Endothelial cell of umbilical vein (primary cell): Measurements from ENCODE around the gene SLC38A10. TPM values are rescaled to one million over a fixed set of nuclear protein-coding genes. Genes with fewer than 3 reads are reported as not detected.

Experiments
- BruUV-seq: library from RNA; stranded (reverse); fragments of 400-500 nt; replicated peaks from 2 replicates; lab custom pipeline; 2021; lab: Mats Ljungman, UMichigan
- CTCF ChIA-PET: fragments of 300-600, 350-600 bp; sonication (Branson Sonifier 250); formaldehyde crosslinking; loops from one replicate; lab custom pipeline; 2021; ENCODE audit warnings: antibody characterized with exemption, inconsistent platforms; lab: Charles Lee
- POLR2A ChIA-PET: fragments of 300-600, 350-600 bp; sonication (Branson Sonifier 250); formaldehyde crosslinking; loops from one replicate; lab custom pipeline; 2021; ENCODE audit warnings: antibody characterized with exemption, inconsistent platforms; lab: Charles Lee
- DNase-seq: peaks from one replicate; pipeline ENCODE4 v3.0.0-alpha.2; 2011; ENCODE audit warnings: low read depth, low spot score
- FAIRE-seq: peaks from 2 replicates; lab custom pipeline; 2011; peaks lifted over from hg19 to GRCh38; lab: Jason Lieb, UNC
- H2AFZ ChIP-seq: 2 replicates; pipeline ENCODE4 v1.6.0; 2012; ENCODE audit warnings: low read depth, low read length, control low read depth, inconsistent platforms
- H3K27ac ChIP-seq: 2 replicates; pipeline ENCODE4 v1.5.1; 2011; ENCODE audit warnings: low read depth, mild to moderate bottlenecking, control low read depth, low read length, moderate library complexity; ENCODE audit not compliant: insufficient read depth
- H3K27me3 ChIP-seq, 2 experiments: 2 replicates each; pipeline versions ENCODE4 v1.6.0 to v1.6.1; 2011; ENCODE audit warnings: low read length in 2 of 2, mixed read lengths in 1 of 2; ENCODE audit not compliant: control insufficient read depth in 2 of 2, insufficient read depth in 2 of 2
- H3K36me3 ChIP-seq, 2 experiments: 2 replicates in 1 of 2; 3 replicates in 1 of 2; pipeline ENCODE4 v1.5.1; 2011; ENCODE audit warnings: low read length in 2 of 2, mild to moderate bottlenecking in 1 of 2, moderate library complexity in 1 of 2; ENCODE audit not compliant: control insufficient read depth in 2 of 2, insufficient read depth in 2 of 2; ENCODE audit errors: extremely low read depth in 1 of 2
- H3K4me1 ChIP-seq: 3 replicates; pipeline ENCODE4 v1.5.1; 2011; ENCODE audit warnings: mild to moderate bottlenecking, low read length; ENCODE audit not compliant: control insufficient read depth, insufficient read depth; ENCODE audit errors: extremely low read depth
- H3K4me2 ChIP-seq: 2 replicates; pipeline ENCODE4 v1.6.1; 2011; ENCODE audit warnings: low read length, control low read depth, mixed read lengths; ENCODE audit not compliant: insufficient read depth
- H3K4me3 ChIP-seq, 3 experiments: fragments of 200-600 bp in 1 of 3; sonication (generic), shearing (Covaris generic) in 1 of 3; replicated peaks in 1 of 3; 2 replicates each; pipeline ENCODE4 v1.5.1; 2011 to 2016; ENCODE audit warnings: control low read depth in 3 of 3, low read length in 3 of 3, mild to moderate bottlenecking in 2 of 3, inconsistent platforms in 1 of 3, low read depth in 1 of 3, moderate library complexity in 1 of 3; ENCODE audit not compliant: insufficient read depth in 1 of 3
- H3K79me2 ChIP-seq: 2 replicates; pipeline ENCODE4 v1.6.0; 2012; ENCODE audit warnings: low read length, inconsistent platforms; ENCODE audit not compliant: control insufficient read depth, insufficient read depth
- H3K9ac ChIP-seq: replicated peaks from 2 replicates; pipeline ENCODE3; 2011; ENCODE audit warnings: low read length, control low read depth; ENCODE audit not compliant: insufficient read depth; ENCODE audit errors: extremely low read depth
- H3K9me1 ChIP-seq: replicated peaks from 3 replicates; pipeline ENCODE4 v1.6.0; 2011; ENCODE audit warnings: mild to moderate bottlenecking, low read length; ENCODE audit not compliant: control insufficient read depth, insufficient read depth; ENCODE audit errors: extremely low read depth
- H3K9me3 ChIP-seq: replicated peaks from 2 replicates; pipeline ENCODE4 v1.5.1; 2012; ENCODE audit warnings: low read length, inconsistent platforms; ENCODE audit not compliant: control insufficient read depth, insufficient read depth
- H4K20me1 ChIP-seq: replicated peaks from 2 replicates; pipeline ENCODE3; 2011; ENCODE audit warnings: mild to moderate bottlenecking, low read length; ENCODE audit not compliant: control insufficient read depth, insufficient read depth; ENCODE audit errors: extremely low read depth
- EZH2 ChIP-seq: IDR thresholded peaks from 2 replicates; pipeline ENCODE4 v1.6.1; 2012; ENCODE audit warnings: borderline replicate concordance, low read depth, mild to moderate bottlenecking, moderate library complexity, low read length, inconsistent platforms; ENCODE audit not compliant: severe bottlenecking
- FOS ChIP-seq: IDR thresholded peaks from 2 replicates; pipeline ENCODE4 v1.6.1; 2011; ENCODE audit warnings: mild to moderate bottlenecking, low read length, moderate library complexity, borderline replicate concordance; ENCODE audit not compliant: insufficient read depth
- GATA2 ChIP-seq: IDR thresholded peaks from 2 replicates; pipeline ENCODE4 v1.7.0; 2011; ENCODE audit warnings: low read depth, mild to moderate bottlenecking, moderate library complexity, mixed read lengths, low read length; ENCODE audit not compliant: insufficient read length, insufficient read depth
- MYC ChIP-seq: IDR thresholded peaks from one replicate; pipeline ENCODE4 v1.6.1; 2011; ENCODE audit warnings: mild to moderate bottlenecking, low read depth, low read length
- dilution Hi-C: fragments of 300-500 bp; cut with MboI; formaldehyde crosslinking; loops from one replicate; pipeline ENCODE4 v1.15.0; 2019; ENCODE audit warnings: low sequenced_read_pairs; ENCODE audit not compliant: extremely low pct_ligation_motif_present
- intact Hi-C: fragments of 100-400 bp; cut with micrococcal nuclease; formaldehyde crosslinking; loops from one replicate; pipeline ENCODE4 v1.10.0; 2022
- polyA plus RNA-seq, 4 experiments: library from polyadenylated mRNA; depleted of rRNA in 3 of 4; stranded (reverse) in 3 of 4; unstranded in 1 of 4; fragments of >200 nt; gene quantifications; 2 replicates each; pipeline versions ENCODE4 v1.2.1 to v1.2.3, GENCODE V29; 2011 to 2012; ENCODE audit warnings: missing spikeins in 1 of 4
- total RNA-seq: library from RNA; stranded (reverse); gene quantifications from 2 replicates; pipeline ENCODE4 v1.2.3, GENCODE V29; 2021
- TF ChIP-seq, protein P1 (sequence below): IDR thresholded peaks from 2 replicates; pipeline ENCODE4 v1.6.1; 2011; ENCODE audit not compliant: insufficient read depth, insufficient read length
- TF ChIP-seq, protein P2 (sequence below), 2 donors: IDR thresholded peaks; 1 replicate in 1 of 2; 2 replicates in 1 of 2; pipeline ENCODE4 v1.5.1; 2011; ENCODE audit warnings: low read length in 2 of 2, mild to moderate bottlenecking in 2 of 2, moderate library complexity in 2 of 2, control low read depth in 1 of 2, inconsistent platforms in 1 of 2, low read depth in 1 of 2; ENCODE audit not compliant: insufficient read depth in 1 of 2; ENCODE audit errors: extremely low read depth in 1 of 2

SLC38A10 gene
- total and polyA plus RNA-seq, 2 donors (not counting 3 experiments of a cell fraction or from before 2014, with no cell fraction given) = 72.7 to 113 TPM

DNA sequence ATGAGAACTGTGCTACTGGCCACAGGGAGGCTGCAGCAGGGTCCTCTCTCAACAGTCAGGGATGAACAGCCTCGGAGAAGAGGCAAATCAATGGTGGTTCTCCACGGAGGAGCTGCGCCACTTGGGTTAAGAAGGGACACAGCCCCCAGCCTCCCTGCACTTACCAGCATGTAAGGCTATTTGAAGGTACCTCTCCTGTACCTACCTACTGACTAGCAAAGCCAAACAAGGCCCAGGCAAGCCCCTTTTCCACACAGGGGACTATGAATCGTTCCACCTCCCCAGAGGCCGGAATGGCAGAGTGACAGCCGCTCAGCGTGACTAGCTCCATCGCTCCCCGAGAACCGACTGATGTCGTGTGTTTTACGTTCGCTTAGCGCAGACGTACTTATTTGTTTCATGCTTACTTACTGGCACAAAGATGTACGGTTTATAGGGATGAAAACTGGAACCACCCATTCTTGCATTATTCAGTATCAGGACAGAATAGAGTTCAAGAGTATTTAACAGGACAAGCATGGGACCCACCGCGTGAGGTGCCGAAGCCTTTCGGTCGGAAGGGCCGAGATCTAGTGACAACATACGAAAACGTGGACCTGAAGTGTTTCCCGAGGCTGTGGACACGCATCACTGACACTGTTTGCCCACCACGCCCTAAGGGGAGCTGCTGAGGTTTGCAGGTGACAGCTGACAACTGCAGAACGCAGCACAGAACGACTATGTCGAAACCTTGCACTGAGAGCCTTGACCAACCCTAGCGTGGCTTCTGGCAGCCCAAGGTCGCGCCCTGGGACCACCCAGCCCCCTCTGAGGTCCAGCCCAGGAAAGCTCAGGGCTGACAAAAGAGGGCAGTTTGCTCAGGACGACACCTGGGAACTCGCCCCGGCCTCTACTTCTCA, 57.3 kb downstream of the SLC38A10 start:
- BruUV-seq = no TSS peak
- POLR2A ChIA-PET = no interaction called here
- no peak overlapping the region for H3K27ac ChIP-seq
- H3K9ac ChIP-seq = peak overlapping the region; percentile 70
- no peaks in the 10 kb centered on the region for H3K9me3 ChIP-seq
- H3K36me3 ChIP-seq = peaks cover 0 to 19% of the 10 kb centered on the region in 2 experiments
- peak overlapping the region; percentile 11 for H3K4me2 ChIP-seq
- CTCF ChIA-PET = interaction anchor here (1.0 to 3.1 kb wide), 7 partner anchors 8 to 249 kb away, joined by 3 to 33 read pairs (median 4); partner anchors contain the start of gene CEP131
- FAIRE-seq (no peak), DNase-seq (no peak)
- H3K9me1 ChIP-seq = no peaks in the 10 kb centered on the region
- no peaks in the 10 kb centered on the region for H4K20me1 ChIP-seq
- intact Hi-C loops (no loop called here), dilution Hi-C loops (no loop called here)
- H3K4me3 ChIP-seq = peak overlapping the region; percentile 57 to 86 (median 61)
- no peaks in the 10 kb centered on the region for H3K27me3 ChIP-seq
- no peak overlapping the region for H2AFZ ChIP-seq
- peaks cover 20% of the 10 kb centered on the region for H3K79me2 ChIP-seq
- peaks cover 6% of the 10 kb centered on the region for H3K4me1 ChIP-seq
- TF ChIP-seq, protein P1, sequence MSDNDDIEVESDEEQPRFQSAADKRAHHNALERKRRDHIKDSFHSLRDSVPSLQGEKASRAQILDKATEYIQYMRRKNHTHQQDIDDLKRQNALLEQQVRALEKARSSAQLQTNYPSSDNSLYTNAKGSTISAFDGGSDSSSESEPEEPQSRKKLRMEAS = no peak
- no peak for TF ChIP-seq FOS
- TF ChIP-seq EZH2 = no peak
- no peak for TF ChIP-seq MYC
- no peak for TF ChIP-seq GATA2
- TF ChIP-seq, protein P2, sequence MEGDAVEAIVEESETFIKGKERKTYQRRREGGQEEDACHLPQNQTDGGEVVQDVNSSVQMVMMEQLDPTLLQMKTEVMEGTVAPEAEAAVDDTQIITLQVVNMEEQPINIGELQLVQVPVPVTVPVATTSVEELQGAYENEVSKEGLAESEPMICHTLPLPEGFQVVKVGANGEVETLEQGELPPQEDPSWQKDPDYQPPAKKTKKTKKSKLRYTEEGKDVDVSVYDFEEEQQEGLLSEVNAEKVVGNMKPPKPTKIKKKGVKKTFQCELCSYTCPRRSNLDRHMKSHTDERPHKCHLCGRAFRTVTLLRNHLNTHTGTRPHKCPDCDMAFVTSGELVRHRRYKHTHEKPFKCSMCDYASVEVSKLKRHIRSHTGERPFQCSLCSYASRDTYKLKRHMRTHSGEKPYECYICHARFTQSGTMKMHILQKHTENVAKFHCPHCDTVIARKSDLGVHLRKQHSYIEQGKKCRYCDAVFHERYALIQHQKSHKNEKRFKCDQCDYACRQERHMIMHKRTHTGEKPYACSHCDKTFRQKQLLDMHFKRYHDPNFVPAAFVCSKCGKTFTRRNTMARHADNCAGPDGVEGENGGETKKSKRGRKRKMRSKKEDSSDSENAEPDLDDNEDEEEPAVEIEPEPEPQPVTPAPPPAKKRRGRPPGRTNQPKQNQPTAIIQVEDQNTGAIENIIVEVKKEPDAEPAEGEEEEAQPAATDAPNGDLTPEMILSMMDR (IDR thresholded peaks at IDR 0.05; ENCODE audit: extremely low read depth in 1 of 2, insufficient read depth in 1 of 2, low read depth in 1 of 2, low read length in 2 of 2) = no peak
